ENCODE data around the gene THTPA.

- TF ChIP-seq CTCF (IDR thresholded peaks at IDR 0.05; ENCODE audit: borderline replicate concordance, extremely low read depth, low read length, poor library complexity, severe bottlenecking) (no peak), EZH2 (IDR thresholded peaks at IDR 0.05; ENCODE audit: borderline replicate concordance, low read depth, low read length, severe bottlenecking) (no peak)
Measured at GRCh38 chr14:23604148-23604547, 48.1 kb downstream of the THTPA start.

All from DND-41 (cell line).